H1 (cell line): Measurements from ENCODE around the gene ZNF92. TPM values are rescaled to one million over a fixed set of nuclear protein-coding genes. Genes with fewer than 3 reads are reported as not detected.

Source experiments
- CTCF ChIP-seq, 3 experiments: IDR thresholded peaks; 1 replicate in 2 of 3; 2 replicates in 1 of 3; pipeline versions ENCODE4 v1.5.1 to v1.6.1; 2011; ENCODE audit warnings: low read length in 3 of 3, mild to moderate bottlenecking in 3 of 3, inconsistent platforms in 2 of 3, low read depth in 1 of 3, moderate library complexity in 1 of 3; ENCODE audit not compliant: insufficient read depth in 1 of 3; ENCODE audit errors: control extremely low read depth in 1 of 3
- GTF2F1 ChIP-seq: IDR thresholded peaks from 2 replicates; pipeline ENCODE4 v1.6.1; 2012; ENCODE audit warnings: low read depth, low read length, improper control_type of control experiment, borderline replicate concordance
- HDAC6 ChIP-seq: IDR thresholded peaks from one replicate; pipeline ENCODE4 v1.7.1; 2012; ENCODE audit warnings: low read depth, mild to moderate bottlenecking, inconsistent platforms, low read length, moderate library complexity
- MAFK ChIP-seq: IDR thresholded peaks from 2 replicates; pipeline ENCODE4 v1.6.1; 2012; ENCODE audit warnings: low read depth, mild to moderate bottlenecking, improper control_type of control experiment, low read length
- RBBP5 ChIP-seq: IDR thresholded peaks from 2 replicates; pipeline ENCODE4 v1.7.1; 2012; ENCODE audit warnings: low read depth, mild to moderate bottlenecking, inconsistent platforms, low read length, moderate library complexity, borderline replicate concordance
- RXRA ChIP-seq: IDR thresholded peaks from 2 replicates; pipeline ENCODE4 v1.6.1; 2011; ENCODE audit warnings: low read depth, mild to moderate bottlenecking, low read length, moderate library complexity; ENCODE audit not compliant: insufficient read depth
- TBP ChIP-seq: IDR thresholded peaks from 2 replicates; pipeline ENCODE4 v1.6.1; 2011; ENCODE audit warnings: low read depth, low read length, improper control_type of control experiment
- polyA plus RNA-seq, 7 experiments: library from polyadenylated mRNA; depleted of rRNA in 3 of 7; stranded (reverse) in 5 of 7; unstranded in 2 of 7; fragments of >200 nt in 5 of 7; fragments of 200-250 nt in 2 of 7; gene quantifications; 1 replicate in 5 of 7; 2 replicates in 1 of 7; 4 replicates in 1 of 7; pipeline versions ENCODE4 v1.2.1 to v1.2.3, GENCODE V29; 2011 to 2013; ENCODE audit warnings: missing spikeins in 2 of 7, mixed read lengths in 2 of 7
- total RNA-seq: library from RNA; stranded (reverse); fragmentation: NEBNext Ultra II Directional; extraction: Animal tissue kit (Norgen Biotek cat#: 25700); gene quantifications from 2 replicates; pipeline ENCODE4 v1.2.1, GENCODE V29; 2021

ZNF92 gene
- total and polyA plus RNA-seq, 2 of the 8 experiments (the other 6 are each of a cell fraction or from before 2014, with no cell fraction given): 2.8 to 39.8 TPM

DNA sequence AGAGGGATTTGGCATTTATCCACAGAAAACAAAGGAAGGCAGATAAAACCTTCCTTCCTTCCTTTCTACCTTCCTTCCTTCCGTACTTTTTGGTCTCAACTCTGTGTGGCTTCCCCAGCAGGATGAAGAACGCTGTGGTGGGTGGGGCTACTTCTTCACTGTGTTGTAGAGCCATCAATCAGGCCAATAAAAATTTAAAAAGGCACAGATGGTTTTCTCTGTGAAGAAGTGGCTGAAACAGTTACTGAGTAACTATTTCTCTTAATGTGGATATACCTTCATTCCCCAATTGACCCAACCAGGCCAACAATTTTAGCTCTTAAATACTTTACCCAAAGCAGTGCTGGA is 75.8 kb downstream of the ZNF92 start (continued):
- TF ChIP-seq CTCF (IDR thresholded peaks at IDR 0.05; ENCODE audit: control extremely low read depth in 1 of 3, insufficient read depth in 1 of 3, low read depth in 1 of 3, low read length in 3 of 3) (no peak), RBBP5 (no peak), GTF2F1 (no peak), TBP (no peak), RXRA (no peak), MAFK (no peak), HDAC6 (no peak)
